Transverse colon (tissue), 4 donors: ENCODE measurements around the gene SECISBP2. TPM values are rescaled to one million over a fixed set of nuclear protein-coding genes. Genes with fewer than 3 reads are reported as not detected.

Experiments used
- DNase-seq: peaks from one replicate; pipeline ENCODE4 v3.0.0-alpha.2; 2019
- H3K27ac ChIP-seq, 4 donors: fragments of 200-600 bp; sonication (generic); 2 replicates each; pipeline ENCODE4 v1.5.1; 2016 to 2018; ENCODE audit warnings: inconsistent platforms in 4 of 4
- H3K27me3 ChIP-seq: fragments of 200-600 bp; sonication (generic); 2 replicates; pipeline ENCODE4 v1.5.1; 2017; ENCODE audit warnings: inconsistent platforms
- H3K36me3 ChIP-seq, 4 donors: fragments of 200-600 bp; sonication (generic); 2 replicates each; pipeline ENCODE4 v1.5.1; 2017 to 2019; ENCODE audit warnings: inconsistent platforms in 4 of 4
- H3K4me1 ChIP-seq, 4 donors: fragments of 200-600 bp; sonication (generic); 2 replicates each; pipeline ENCODE4 v1.5.1; 2017 to 2020; ENCODE audit warnings: inconsistent platforms in 4 of 4
- H3K4me3 ChIP-seq, 4 donors: fragments of 200-600 bp; sonication (generic); 1 replicate in 1 of 4; 2 replicates in 3 of 4; pipeline versions ENCODE4 v1.5.1 to v1.6.1; 2017 to 2019; ENCODE audit warnings: inconsistent platforms in 4 of 4
- H3K9me3 ChIP-seq, 2 donors: fragments of 200-600 bp; sonication (generic); 2 replicates each; pipeline ENCODE4 v1.5.1; 2017 to 2019; ENCODE audit warnings: inconsistent platforms in 2 of 2
- EP300 ChIP-seq: sonication (generic); formaldehyde crosslinking; IDR thresholded peaks from one replicate; pipeline ENCODE4 v1.6.1; 2017; ENCODE audit warnings: antibody characterized with exemption, low read depth
- POLR2A ChIP-seq: fragments of 450-650 bp; IDR thresholded peaks from one replicate; pipeline ENCODE4 v1.6.1; 2016; ENCODE audit warnings: antibody characterized with exemption, mild to moderate bottlenecking, moderate library complexity
- POLR2AphosphoS5 ChIP-seq, 3 donors: sonication (generic); formaldehyde crosslinking; IDR thresholded peaks; one replicate each; pipeline ENCODE4 v1.6.1; 2016; ENCODE audit warnings: antibody characterized with exemption in 3 of 3
- whole genome bisulfite sequencing, 2 donors: methylation state at CpG; one replicate each; pipeline ENCODE4 v1.1.5; 2018; ENCODE audit warnings: low coverage in 1 of 2; 5-methylcytosine and 5-hydroxymethylcytosine counted together
- in situ Hi-C, 4 donors: fragments of 200-750 bp; cut with MboI; loops; one replicate each; pipeline versions ENCODE4 v1.15.0 to v1.15.1; 2017; ENCODE audit warnings: low sequenced_read_pairs in 3 of 4, low pct_ligation_motif_present in 1 of 4, low pct_unique_long_range_greater_than_20kb in 1 of 4
- intact Hi-C: fragments of 100-400 bp; cut with DNase I; formaldehyde crosslinking; loops from one replicate; pipeline ENCODE4 v1.15.1; 2023; ENCODE audit warnings: low total_unique reads
- total RNA-seq, 4 donors: library from RNA; depleted of rRNA; stranded (reverse); fragments of >200 nt; gene quantifications; one replicate each; pipeline ENCODE4 v1.1.0, GENCODE V29; 2016
- TF ChIP-seq, protein P1 (sequence below), 5 experiments: fragments of 200-600 bp in 3 of 5; fragments of 450-650 bp in 2 of 5; sonication (generic) in 3 of 5; IDR thresholded peaks; 1 replicate in 2 of 5; 2 replicates in 3 of 5; pipeline ENCODE4 v1.5.1; 2016 to 2017; ENCODE audit warnings: antibody characterized with exemption in 5 of 5, inconsistent platforms in 3 of 5, mild to moderate bottlenecking in 2 of 5, moderate library complexity in 1 of 5

Gene SECISBP2
- total RNA-seq, 4 donors from 2014 or later, result 46.8 to 127 (median 69.6) TPM

DNA sequence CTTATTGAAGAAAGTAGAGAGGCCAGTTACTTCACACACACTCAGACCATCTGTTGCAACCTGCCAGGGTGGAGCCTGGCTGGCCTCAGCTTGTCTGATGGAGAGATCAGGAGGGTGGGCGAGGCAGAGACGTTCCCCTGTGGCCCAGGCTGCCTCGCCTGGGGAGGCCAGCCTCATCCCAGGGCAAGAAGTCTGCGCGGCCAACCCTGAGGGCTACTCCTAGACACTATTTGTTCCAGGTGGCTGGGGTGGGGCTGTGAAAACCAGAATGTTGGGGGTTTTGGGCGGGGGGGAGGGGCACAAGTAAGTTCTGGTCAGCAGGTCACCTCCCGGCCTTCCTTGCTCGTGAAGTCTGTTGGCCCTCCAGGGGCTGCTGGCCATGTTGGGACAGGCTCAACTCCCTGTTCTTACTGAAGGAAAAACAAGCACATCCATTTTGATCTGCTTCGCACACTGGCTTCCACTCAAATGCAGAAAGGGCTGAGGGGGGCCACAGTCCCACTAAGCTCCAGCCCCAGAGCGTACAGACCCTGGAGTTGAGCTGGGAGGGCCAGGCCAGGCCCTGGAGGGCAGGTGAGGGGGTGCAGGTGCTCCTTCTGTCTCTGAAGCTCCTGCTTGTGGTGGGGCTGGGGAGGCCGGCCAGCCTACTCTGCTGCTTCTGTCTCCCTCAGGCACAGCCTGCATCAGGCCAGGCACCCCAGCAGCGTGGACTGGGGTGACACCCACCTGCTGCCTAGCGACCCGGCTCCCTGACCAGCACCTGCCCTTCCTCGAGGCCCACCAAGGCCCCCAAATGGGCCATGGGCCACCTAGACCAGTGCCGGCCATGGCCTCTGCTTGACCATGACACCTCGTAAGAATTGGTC is 46.6 kb downstream of the SECISBP2 start:
- in situ Hi-C loops, result no loop called here
- TF ChIP-seq EP300, result no peak
- TF ChIP-seq, protein P1, sequence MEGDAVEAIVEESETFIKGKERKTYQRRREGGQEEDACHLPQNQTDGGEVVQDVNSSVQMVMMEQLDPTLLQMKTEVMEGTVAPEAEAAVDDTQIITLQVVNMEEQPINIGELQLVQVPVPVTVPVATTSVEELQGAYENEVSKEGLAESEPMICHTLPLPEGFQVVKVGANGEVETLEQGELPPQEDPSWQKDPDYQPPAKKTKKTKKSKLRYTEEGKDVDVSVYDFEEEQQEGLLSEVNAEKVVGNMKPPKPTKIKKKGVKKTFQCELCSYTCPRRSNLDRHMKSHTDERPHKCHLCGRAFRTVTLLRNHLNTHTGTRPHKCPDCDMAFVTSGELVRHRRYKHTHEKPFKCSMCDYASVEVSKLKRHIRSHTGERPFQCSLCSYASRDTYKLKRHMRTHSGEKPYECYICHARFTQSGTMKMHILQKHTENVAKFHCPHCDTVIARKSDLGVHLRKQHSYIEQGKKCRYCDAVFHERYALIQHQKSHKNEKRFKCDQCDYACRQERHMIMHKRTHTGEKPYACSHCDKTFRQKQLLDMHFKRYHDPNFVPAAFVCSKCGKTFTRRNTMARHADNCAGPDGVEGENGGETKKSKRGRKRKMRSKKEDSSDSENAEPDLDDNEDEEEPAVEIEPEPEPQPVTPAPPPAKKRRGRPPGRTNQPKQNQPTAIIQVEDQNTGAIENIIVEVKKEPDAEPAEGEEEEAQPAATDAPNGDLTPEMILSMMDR (IDR thresholded peaks at IDR 0.05), result no peak
- no peak for DNase-seq
- 89 to 100% methylated on average over 1 to 12 of the region's 17 CpGs for WGBS, 2 donors
- Histone ChIP-seq H3K4me1 (no peaks in the 10 kb centered on the region), H3K27ac (no peak overlapping the region), H3K27me3 (no peaks in the 10 kb centered on the region), H3K4me3 (no peak overlapping the region), H3K9me3 (no peaks in the 10 kb centered on the region), H3K36me3 (peaks cover 0 to 10% (median 4%) of the 10 kb centered on the region in 4 donors)
- intact Hi-C loops, result no loop called here

DNA sequence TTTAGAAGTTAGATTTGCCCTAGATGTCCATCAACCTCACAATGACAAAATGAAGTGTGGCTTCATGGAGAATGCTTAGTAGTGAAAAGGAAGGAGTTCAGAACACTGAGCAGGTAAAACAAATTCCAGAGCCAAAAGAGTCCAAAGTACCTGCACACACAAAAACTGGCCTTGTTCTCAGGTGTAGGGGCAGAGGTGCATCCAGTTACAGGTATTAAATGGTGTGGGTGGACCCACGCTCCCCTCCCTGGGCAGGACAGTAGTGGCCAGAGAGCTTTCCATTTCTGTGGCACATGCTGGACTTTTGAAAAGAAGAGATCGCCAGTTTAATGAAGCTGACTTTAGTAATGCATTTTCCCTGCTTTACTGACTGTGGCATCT is 47.2 kb downstream of the SECISBP2 start:
- in situ Hi-C loops, result no loop called here
- TF ChIP-seq EP300, result no peak
- TF ChIP-seq, protein P1 (IDR thresholded peaks at IDR 0.05), result no peak
- TF ChIP-seq POLR2AphosphoS5 (IDR thresholded peaks at IDR 0.05), result no peak
- no peak for TF ChIP-seq POLR2A
- H3K36me3 ChIP-seq, result peaks cover 0 to 9% (median 4%) of the 10 kb centered on the region in 4 donors
- H3K9me3 ChIP-seq, result no peaks in the 10 kb centered on the region
- no peaks in the 10 kb centered on the region for H3K27me3 ChIP-seq
- no peak overlapping the region for H3K27ac ChIP-seq
- intact Hi-C loops, result no loop called here
- H3K4me3 ChIP-seq, result no peak overlapping the region
- DNase-seq, result no peak
- 87 to 100% methylated on average over 1 to 2 of the region's 2 CpGs for WGBS, 2 donors
- H3K4me1 ChIP-seq, result no peaks in the 10 kb centered on the region

DNA sequence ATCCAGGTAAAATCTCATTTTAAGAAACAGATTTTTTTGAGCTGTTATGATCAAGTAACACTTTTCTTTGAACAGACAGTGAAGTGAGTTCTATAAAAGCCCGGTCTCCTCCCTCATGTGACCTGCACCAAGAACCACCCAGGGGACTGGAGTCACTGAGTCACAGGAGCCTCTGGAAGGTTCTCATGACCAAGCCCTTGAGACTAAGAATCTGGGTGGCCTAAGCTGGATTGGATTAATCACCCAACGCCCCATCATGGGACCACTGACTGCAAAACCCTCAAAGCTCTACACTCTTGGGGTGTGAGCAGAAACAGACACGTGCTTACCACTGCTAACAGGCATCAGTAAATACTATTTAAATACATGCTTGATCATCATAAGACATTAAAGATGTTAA is 48.4 kb downstream of the SECISBP2 start:
- H3K27ac ChIP-seq, result no peak overlapping the region
- no peaks in the 10 kb centered on the region for H3K9me3 ChIP-seq
- 86 to 100% methylated on average over 2 to 3 of the region's 3 CpGs for WGBS, 2 donors
- peaks cover 0 to 4% (median 0%) of the 10 kb centered on the region in 4 donors for H3K36me3 ChIP-seq
- in situ Hi-C loops, result no loop called here
- TF ChIP-seq EP300 (no peak), POLR2A (no peak), POLR2AphosphoS5 (IDR thresholded peaks at IDR 0.05) (no peak)
- TF ChIP-seq, protein P1 (IDR thresholded peaks at IDR 0.05), result no peak
- H3K27me3 ChIP-seq, result no peaks in the 10 kb centered on the region
- H3K4me1 ChIP-seq, result no peaks in the 10 kb centered on the region
- intact Hi-C loops, result loop anchor here (1.0 kb wide), 1 partner anchor 46 kb away; no protein-coding TSS in a partner anchor
- DNase-seq, result no peak
- H3K4me3 ChIP-seq, result no peak overlapping the region

DNA sequence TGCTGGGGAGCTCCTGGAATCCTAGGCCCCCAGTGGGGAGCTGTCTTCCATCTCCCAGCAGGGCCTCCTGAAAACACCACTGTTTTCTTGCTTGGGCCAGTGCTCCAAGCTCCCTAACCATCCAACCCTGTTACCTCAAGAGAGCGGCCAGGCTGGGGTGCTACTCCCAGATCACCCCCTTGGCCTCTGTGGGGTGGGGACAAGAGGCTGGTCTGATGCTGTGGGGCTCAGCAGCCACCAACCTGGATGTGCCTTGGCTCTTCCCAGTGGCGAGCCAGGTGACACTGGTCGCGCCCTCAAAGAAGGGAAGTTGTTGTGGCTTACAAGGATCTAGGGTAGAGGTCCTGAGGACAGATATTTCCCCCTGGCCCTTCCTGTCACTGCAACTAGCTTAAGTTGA is 49.0 kb downstream of the SECISBP2 start:
- 84 to 100% methylated on average over 1 to 4 of the region's 4 CpGs for WGBS, 2 donors
- no peaks in the 10 kb centered on the region for H3K36me3 ChIP-seq
- no peak for TF ChIP-seq EP300
- TF ChIP-seq POLR2AphosphoS5 (IDR thresholded peaks at IDR 0.05), result no peak
- TF ChIP-seq, protein P1 (IDR thresholded peaks at IDR 0.05), result no peak
- H3K27me3 ChIP-seq, result no peaks in the 10 kb centered on the region
- intact Hi-C loops (no loop called here), in situ Hi-C loops (no loop called here)
- H3K4me3 ChIP-seq, result no peak overlapping the region
- no peak for DNase-seq
- no peak overlapping the region for H3K27ac ChIP-seq
- no peaks in the 10 kb centered on the region for H3K9me3 ChIP-seq
- H3K4me1 ChIP-seq, result no peaks in the 10 kb centered on the region
